DOHH2 (cell line): ENCODE data around the gene PROB1.

Experiments
- H3F3A ChIP-seq: fragments of 200-600 bp; sonication (generic), shearing (Covaris generic); 2 replicates; pipeline ENCODE4 v1.6.0; 2016; ENCODE audit warnings: antibody characterized with exemption, mild to moderate bottlenecking; ENCODE audit not compliant: control insufficient read depth, insufficient read depth
- H3K27ac ChIP-seq: fragments of 200-600 bp; sonication (generic); 2 replicates; pipeline ENCODE4 v1.5.1; 2014; ENCODE audit warnings: low read depth, mild to moderate bottlenecking, low read length, moderate library complexity
- H3K27me3 ChIP-seq: fragments of 200-600 bp; sonication (generic); 2 replicates; pipeline ENCODE4 v1.6.1; 2014; ENCODE audit warnings: mild to moderate bottlenecking, low read length, mixed read lengths; ENCODE audit not compliant: control insufficient read depth
- H3K36me3 ChIP-seq: fragments of 200-600 bp; sonication (generic); 2 replicates; pipeline ENCODE4 v1.6.1; 2014; ENCODE audit warnings: mild to moderate bottlenecking, low read length, moderate library complexity, mixed read lengths; ENCODE audit not compliant: control insufficient read depth
- H3K4me1 ChIP-seq: fragments of 200-600 bp; sonication (generic); 2 replicates; pipeline ENCODE4 v1.6.1; 2014; ENCODE audit warnings: mild to moderate bottlenecking, low read length, mixed read lengths; ENCODE audit not compliant: control insufficient read depth
- H3K4me2 ChIP-seq: fragments of 200-600 bp; sonication (generic); 2 replicates; pipeline ENCODE4 v1.6.0; 2014; ENCODE audit warnings: mild to moderate bottlenecking, low read length, moderate library complexity
- H3K4me3 ChIP-seq: fragments of 200-600 bp; sonication (generic); 2 replicates; pipeline ENCODE4 v1.5.1; 2014; ENCODE audit warnings: mild to moderate bottlenecking, low read length, mixed read lengths
- H3K79me2 ChIP-seq: fragments of 200-600 bp; sonication (generic); 2 replicates; pipeline ENCODE4 v1.6.1; 2014; ENCODE audit warnings: mild to moderate bottlenecking, low read length, mixed read lengths; ENCODE audit not compliant: control insufficient read depth
- H3K9me2 ChIP-seq: fragments of 200-600 bp; sonication (generic); replicated peaks from 2 replicates; pipeline ENCODE4 v1.6.1; 2014; ENCODE audit warnings: mild to moderate bottlenecking, low read length, mixed read lengths; ENCODE audit not compliant: control insufficient read depth
- H3K9me3 ChIP-seq: fragments of 200-600 bp; sonication (generic); 2 replicates; pipeline ENCODE4 v1.6.1; 2014; ENCODE audit warnings: antibody characterized with exemption, low read length, mixed read lengths; ENCODE audit not compliant: control insufficient read depth, insufficient read depth
- H4K20me1 ChIP-seq: fragments of 200-600 bp; sonication (generic); 2 replicates; pipeline ENCODE4 v1.6.0; 2014; ENCODE audit warnings: low read depth, mild to moderate bottlenecking, antibody characterized with exemption, low read length, moderate library complexity; ENCODE audit not compliant: control insufficient read depth, insufficient read depth
- CTCF ChIP-seq: fragments of 200-600 bp; sonication (generic); IDR thresholded peaks from one replicate; pipeline ENCODE4 v1.5.1; 2014; ENCODE audit warnings: antibody characterized with exemption, mild to moderate bottlenecking, low read depth, low read length; ENCODE audit not compliant: poor library complexity, severe bottlenecking
- EZH2phosphoT487 ChIP-seq: fragments of 200-600 bp; sonication (generic); IDR thresholded peaks from 2 replicates; pipeline ENCODE4 v1.6.1; 2017; ENCODE audit warnings: borderline replicate concordance, mild to moderate bottlenecking, antibody characterized with exemption, low read length, moderate library complexity, mixed read lengths

Gene PROB1

DNA sequence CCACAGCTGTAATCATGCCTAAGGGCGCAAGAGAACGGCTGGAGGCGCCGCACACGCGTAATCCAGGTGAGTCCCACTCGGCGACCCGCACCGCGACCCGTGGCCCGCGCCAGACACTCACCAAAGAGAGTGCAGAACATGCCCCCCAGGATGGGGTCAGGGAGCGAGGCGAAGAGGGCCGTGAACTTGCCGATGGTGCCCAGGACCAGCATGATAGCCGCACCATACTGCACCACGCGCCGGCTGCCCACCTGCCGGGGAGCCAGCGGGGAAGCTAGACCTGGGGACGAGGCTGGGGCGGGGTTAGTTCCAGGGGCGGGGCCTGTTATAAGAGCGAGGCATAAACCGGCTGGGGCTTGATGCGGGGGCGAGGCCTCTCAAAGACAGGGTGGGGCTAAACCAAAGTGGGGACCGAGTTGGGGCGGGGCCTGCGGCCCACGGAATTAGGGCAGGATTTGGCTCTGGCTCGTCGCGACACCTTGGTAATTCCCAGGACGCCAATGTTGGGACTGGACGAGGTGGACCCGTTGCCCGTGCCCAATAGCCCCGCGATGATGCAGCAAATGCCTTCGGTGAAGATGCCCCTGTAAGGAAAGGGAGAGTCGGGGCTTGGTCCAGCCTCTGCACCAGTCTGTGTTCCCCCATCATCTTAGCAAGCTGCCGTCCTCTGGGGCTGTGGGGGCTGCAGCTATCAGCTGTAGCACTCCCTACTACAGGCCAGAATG, 16.6 kb downstream of the PROB1 start:
- Histone ChIP-seq H3K27ac (no peak overlapping the region), H3K79me2 (no peaks in the 10 kb centered on the region), H3K4me1 (peaks cover 14% of the 10 kb centered on the region), H4K20me1 (no peaks in the 10 kb centered on the region), H3K4me3 (no peak overlapping the region), H3K4me2 (no peak overlapping the region), H3K36me3 (no peaks in the 10 kb centered on the region), H3K9me3 (no peaks in the 10 kb centered on the region), H3F3A (peaks cover 4% of the 10 kb centered on the region), H3K9me2 (no peaks in the 10 kb centered on the region), H3K27me3 (no peaks in the 10 kb centered on the region)
- no peak for TF ChIP-seq CTCF
- TF ChIP-seq EZH2phosphoT487, result no peak

- Histone ChIP-seq H3K36me3 (peaks cover under 1% of the 10 kb centered on the region), H3F3A (0 out of 2 replicates have a peak, but pooled peaks cover 3% of the 10 kb centered on the region)
These were observed 17.7 kb downstream of the PROB1 start for GRCh38 chr5:139377226-139377625.

DNA sequence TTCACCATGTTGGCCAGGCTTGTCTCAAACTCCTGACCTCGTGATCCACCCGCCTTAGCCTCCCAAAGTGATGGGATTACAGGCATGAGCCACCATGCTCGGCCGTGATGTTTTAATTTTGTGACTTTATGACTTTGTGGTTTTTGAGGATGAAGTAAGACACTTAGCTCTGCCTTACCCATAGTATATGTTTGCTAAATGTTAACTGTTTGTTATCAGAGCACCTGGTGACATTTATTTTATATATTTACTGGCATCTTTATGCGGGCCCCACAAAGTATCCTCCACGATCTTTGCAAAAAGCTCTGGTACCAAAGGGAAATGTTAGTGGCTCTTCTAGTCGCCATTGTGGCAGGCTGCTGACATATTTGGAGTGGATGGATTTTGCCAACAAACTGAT, 18.5 kb downstream of the PROB1 start:
- Histone ChIP-seq H3K9me3 (no peaks in the 10 kb centered on the region), H3K4me2 (no peak overlapping the region), H3K36me3 (peaks cover 9% of the 10 kb centered on the region), H3K4me3 (no peak overlapping the region), H3K27me3 (no peaks in the 10 kb centered on the region), H3K9me2 (no peaks in the 10 kb centered on the region), H3F3A (peaks cover 8% of the 10 kb centered on the region; the same call in 1 of the 2 replicates), H3K27ac (no peak overlapping the region), H4K20me1 (no peaks in the 10 kb centered on the region), H3K4me1 (no peaks in the 10 kb centered on the region), H3K79me2 (no peaks in the 10 kb centered on the region)
- no peak for TF ChIP-seq CTCF

More at GRCh38 chr5:139377226-139377625, 17.7 kb downstream of the PROB1 start:
- no peaks in the 10 kb centered on the region for H3K27me3 ChIP-seq
- H3K27ac ChIP-seq, result no peak overlapping the region
- H3K4me1 ChIP-seq, result peaks cover 5% of the 10 kb centered on the region
- TF ChIP-seq CTCF, result no peak
- TF ChIP-seq EZH2phosphoT487, result no peak
- no peaks in the 10 kb centered on the region for H3K9me3 ChIP-seq
- no peaks in the 10 kb centered on the region for H4K20me1 ChIP-seq
- H3K9me2 ChIP-seq, result no peaks in the 10 kb centered on the region
- H3K4me3 ChIP-seq, result no peak overlapping the region
- no peaks in the 10 kb centered on the region for H3K79me2 ChIP-seq
- no peak overlapping the region for H3K4me2 ChIP-seq
